GM12801 (cell line): ENCODE results near the gene SYTL3.

Experiments used
- TF ChIP-seq, protein P1 (sequence below): IDR thresholded peaks from one replicate; pipeline ENCODE4 v1.5.1; 2011; ENCODE audit warnings: control low read depth; ENCODE audit not compliant: insufficient read length; ENCODE audit errors: extremely low read depth

Gene SYTL3

DNA sequence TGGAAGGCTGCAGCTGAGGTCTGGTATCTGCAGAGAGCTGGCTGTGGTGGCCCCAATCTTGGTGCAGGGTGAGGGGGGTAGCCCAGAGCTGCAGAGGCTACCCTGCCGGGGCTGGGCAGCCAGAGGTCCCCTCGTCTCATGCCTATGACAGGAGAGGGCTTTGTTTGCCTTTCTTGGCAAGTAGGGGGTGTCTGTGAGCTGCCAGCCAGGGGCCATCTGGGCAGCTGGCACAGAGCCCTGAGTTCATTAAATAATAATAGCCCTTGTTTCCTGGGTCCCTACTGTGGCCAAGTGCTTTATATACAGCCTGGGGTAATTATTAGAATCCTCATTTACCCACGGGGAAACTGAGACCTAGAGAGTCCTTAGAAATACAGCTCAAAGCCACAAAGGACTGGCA, 102.8 kb downstream of the SYTL3 start:
- TF ChIP-seq, protein P1, sequence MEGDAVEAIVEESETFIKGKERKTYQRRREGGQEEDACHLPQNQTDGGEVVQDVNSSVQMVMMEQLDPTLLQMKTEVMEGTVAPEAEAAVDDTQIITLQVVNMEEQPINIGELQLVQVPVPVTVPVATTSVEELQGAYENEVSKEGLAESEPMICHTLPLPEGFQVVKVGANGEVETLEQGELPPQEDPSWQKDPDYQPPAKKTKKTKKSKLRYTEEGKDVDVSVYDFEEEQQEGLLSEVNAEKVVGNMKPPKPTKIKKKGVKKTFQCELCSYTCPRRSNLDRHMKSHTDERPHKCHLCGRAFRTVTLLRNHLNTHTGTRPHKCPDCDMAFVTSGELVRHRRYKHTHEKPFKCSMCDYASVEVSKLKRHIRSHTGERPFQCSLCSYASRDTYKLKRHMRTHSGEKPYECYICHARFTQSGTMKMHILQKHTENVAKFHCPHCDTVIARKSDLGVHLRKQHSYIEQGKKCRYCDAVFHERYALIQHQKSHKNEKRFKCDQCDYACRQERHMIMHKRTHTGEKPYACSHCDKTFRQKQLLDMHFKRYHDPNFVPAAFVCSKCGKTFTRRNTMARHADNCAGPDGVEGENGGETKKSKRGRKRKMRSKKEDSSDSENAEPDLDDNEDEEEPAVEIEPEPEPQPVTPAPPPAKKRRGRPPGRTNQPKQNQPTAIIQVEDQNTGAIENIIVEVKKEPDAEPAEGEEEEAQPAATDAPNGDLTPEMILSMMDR: no peak

DNA sequence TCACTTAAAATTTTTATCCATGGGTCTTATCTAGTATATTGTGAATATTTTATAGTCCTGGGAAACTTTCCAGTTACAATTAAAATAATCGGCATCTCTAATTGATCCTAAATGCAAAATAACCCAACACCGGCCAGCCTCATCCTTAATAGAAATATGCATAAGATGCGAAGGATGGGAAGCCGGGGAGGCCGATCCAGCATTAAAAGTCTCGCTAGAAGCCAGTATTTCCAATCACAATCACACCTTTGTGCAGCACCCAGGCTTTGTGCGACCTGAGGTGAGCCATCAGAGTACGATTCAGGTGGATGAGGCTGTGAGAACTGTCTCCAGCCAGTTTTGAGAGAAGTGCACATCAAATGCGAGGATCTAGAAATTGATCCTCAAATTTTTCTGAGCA, 104.0 kb downstream of the SYTL3 start:
- TF ChIP-seq, protein P1: no peak

DNA sequence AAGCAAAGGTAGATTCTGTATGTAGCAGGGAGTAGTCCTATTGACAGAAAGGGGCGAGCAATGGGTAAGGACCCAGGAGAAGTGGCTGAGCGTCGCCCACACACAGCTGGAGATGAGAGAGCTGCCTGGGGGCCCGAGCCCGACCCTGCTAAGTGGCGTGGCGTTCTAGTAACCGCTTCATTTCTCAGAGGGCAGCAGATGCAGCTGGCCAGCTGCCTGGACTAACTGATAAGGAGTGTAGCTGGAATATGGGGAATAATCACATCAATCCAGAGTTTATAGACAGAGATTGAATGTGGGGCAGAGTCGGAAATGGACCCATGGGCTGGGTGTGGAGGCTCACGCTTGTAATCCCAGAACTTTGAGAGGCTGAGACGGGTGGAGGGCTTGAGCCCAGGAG, 104.9 kb downstream of the SYTL3 start:
- TF ChIP-seq, protein P1: no peak

DNA sequence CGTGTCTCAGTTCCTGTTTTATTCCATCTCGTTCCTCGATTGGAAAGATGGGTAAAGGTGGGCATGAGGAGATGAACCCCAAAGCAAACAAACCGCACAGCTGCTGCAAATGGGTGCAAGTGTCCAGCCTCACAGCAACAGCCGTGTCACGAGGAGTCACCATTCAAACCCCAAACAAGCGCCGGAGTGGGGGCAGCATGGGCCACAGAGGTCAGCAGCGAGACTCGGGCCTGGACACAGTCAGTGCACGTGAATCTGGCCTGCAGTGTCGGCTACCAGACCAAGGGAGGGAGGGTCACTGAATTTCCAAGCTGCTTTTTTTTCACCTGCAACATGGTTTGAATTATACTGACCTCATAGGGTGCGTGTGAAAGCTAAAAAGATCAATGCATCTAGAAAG, 105.8 kb downstream of the SYTL3 start:
- TF ChIP-seq, protein P1: no peak

DNA sequence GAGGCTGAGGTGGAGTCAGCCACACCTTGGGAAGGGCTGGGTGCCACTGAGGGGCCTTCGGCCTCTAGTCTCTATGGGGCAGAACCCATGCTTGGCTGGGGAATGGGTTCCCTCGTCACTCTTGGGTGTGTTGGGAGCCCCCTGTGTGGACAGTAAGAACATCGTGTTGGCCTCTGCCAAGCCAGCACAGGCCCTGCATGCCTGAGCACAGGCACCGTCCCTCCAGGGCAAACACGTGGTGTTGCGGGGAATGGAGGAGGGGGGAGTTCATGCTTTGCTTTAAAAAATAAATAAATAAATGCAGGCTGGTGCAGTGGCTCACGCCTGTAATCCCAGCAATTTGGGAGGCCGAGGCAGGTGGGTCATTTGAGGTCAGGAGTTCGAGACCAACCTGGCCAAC, 106.3 kb downstream of the SYTL3 start:
- TF ChIP-seq, protein P1: no peak

DNA sequence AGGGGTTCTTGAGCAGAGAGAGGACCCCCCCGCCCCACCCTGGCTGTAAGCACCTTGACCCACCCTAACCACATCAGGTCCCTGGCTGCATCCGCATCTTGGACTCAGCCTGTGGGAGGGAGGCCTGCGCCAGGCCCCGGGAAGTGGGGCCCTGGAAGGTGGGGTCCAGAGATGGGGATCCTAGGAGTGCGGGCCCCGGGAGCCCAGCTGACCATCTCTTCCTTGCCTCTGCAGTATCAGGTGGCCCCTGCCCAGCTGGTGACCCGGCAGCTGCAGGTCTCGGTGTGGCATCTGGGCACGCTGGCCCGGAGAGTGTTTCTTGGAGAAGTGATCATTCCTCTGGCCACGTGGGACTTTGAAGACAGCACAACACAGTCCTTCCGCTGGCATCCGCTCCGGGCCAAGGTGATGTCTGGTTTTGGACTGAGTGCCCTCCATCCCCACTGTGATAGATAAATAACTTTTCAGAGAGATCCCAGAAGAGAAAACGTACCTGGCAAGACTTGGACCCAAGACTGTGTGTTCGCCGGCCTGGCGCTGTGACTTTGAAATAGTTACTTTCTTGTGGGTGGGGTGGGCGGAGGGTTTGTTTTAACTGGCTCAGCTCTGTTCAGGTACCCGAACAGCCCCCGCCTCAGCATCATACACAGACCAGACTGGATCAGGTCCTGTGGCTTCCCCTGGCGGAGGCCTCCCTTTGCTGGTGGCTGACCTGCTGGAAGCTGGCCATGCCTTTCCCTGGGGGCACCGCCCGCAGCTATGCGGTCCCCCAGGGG, 107.3 kb downstream of the SYTL3 start:
- TF ChIP-seq, protein P1: no peak

DNA sequence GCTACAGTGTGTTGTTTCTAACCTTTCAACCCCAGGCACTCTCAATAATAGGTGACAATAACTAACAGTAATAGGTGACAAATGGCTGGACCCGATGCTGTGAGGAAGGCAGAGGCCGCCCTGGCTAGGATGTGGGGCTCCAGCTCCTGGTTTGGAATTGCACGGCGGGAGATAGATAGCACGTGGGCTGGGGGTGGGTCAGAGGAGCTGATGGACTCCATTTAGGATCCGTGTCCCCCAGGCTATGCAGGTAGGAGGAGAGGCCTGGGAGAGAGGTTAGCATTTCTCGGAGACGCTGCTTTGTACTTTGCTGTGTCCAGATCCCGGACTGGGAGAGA, 107.9 kb downstream of the SYTL3 start:
- TF ChIP-seq, protein P1: no peak

DNA sequence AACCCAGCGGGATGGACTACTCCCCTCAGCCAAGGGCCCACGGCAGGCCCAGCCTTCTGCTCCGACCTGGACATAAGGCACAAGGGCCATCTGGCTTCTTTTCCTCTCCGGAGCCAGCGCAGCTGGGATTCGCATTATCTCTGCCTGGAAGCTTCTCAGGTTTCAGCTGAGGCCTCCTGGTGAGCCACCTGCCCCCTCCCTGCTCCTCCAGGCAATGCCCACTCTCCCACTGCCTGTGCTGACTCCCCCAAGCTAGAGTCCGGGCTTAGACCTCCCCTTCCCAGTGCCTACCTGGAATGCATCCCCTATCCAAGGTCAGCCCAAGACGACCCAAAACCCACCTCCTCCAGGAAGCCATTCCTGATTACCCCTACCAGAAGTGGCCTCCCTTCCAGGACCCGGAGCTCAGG, 108.6 kb downstream of the SYTL3 start:
- TF ChIP-seq, protein P1: no peak
